PC-9 (cell line): ENCODE measurements around the gene MAP3K4.

Experiments used
- EZH2 ChIP-seq: fragments of 200-600 bp; sonication (generic); IDR thresholded peaks from 2 replicates; pipeline ENCODE4 v1.8.0; 2017; ENCODE audit warnings: antibody characterized with exemption, low read depth
- TF ChIP-seq, protein P1 (sequence below): fragments of 200-600 bp; sonication (generic); conservative IDR thresholded peaks from 2 replicates; pipeline ENCODE4 v1.6.1; 2017; ENCODE audit warnings: mixed run types, antibody characterized with exemption, mild to moderate bottlenecking, moderate library complexity

GRCh38 chr6:160973311-160974250, 18.0 kb upstream of the MAP3K4 start:
- TF ChIP-seq, protein P1, sequence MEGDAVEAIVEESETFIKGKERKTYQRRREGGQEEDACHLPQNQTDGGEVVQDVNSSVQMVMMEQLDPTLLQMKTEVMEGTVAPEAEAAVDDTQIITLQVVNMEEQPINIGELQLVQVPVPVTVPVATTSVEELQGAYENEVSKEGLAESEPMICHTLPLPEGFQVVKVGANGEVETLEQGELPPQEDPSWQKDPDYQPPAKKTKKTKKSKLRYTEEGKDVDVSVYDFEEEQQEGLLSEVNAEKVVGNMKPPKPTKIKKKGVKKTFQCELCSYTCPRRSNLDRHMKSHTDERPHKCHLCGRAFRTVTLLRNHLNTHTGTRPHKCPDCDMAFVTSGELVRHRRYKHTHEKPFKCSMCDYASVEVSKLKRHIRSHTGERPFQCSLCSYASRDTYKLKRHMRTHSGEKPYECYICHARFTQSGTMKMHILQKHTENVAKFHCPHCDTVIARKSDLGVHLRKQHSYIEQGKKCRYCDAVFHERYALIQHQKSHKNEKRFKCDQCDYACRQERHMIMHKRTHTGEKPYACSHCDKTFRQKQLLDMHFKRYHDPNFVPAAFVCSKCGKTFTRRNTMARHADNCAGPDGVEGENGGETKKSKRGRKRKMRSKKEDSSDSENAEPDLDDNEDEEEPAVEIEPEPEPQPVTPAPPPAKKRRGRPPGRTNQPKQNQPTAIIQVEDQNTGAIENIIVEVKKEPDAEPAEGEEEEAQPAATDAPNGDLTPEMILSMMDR: no peak
- TF ChIP-seq EZH2: no peak
